IPS-15b (cell line): Measurements from ENCODE around the gene OSBPL9.

ENCODE experiments used
- H3K27me3 ChIP-seq: one replicate; pipeline ENCODE4 v1.6.1; 2013; ENCODE audit warnings: low read length; ENCODE audit not compliant: control insufficient read depth, insufficient read depth
- H3K36me3 ChIP-seq: one replicate; pipeline ENCODE4 v1.6.1; 2013; ENCODE audit warnings: low read length; ENCODE audit not compliant: control insufficient read depth, insufficient read depth
- H3K4me1 ChIP-seq: one replicate; pipeline ENCODE4 v1.6.1; 2013; ENCODE audit warnings: mild to moderate bottlenecking, low read length; ENCODE audit not compliant: control insufficient read depth, insufficient read depth
- H3K4me3 ChIP-seq: one replicate; pipeline ENCODE4 v1.5.1; 2013; ENCODE audit warnings: low read depth, low read length
- H3K9ac ChIP-seq: one replicate; pipeline ENCODE4 v1.6.1; 2013; ENCODE audit warnings: low read depth, mild to moderate bottlenecking, low read length
- H3K9me3 ChIP-seq: one replicate; pipeline ENCODE4 v1.6.1; 2013; ENCODE audit warnings: mild to moderate bottlenecking, low read length; ENCODE audit not compliant: control insufficient read depth, insufficient read depth

The OSBPL9 gene

DNA sequence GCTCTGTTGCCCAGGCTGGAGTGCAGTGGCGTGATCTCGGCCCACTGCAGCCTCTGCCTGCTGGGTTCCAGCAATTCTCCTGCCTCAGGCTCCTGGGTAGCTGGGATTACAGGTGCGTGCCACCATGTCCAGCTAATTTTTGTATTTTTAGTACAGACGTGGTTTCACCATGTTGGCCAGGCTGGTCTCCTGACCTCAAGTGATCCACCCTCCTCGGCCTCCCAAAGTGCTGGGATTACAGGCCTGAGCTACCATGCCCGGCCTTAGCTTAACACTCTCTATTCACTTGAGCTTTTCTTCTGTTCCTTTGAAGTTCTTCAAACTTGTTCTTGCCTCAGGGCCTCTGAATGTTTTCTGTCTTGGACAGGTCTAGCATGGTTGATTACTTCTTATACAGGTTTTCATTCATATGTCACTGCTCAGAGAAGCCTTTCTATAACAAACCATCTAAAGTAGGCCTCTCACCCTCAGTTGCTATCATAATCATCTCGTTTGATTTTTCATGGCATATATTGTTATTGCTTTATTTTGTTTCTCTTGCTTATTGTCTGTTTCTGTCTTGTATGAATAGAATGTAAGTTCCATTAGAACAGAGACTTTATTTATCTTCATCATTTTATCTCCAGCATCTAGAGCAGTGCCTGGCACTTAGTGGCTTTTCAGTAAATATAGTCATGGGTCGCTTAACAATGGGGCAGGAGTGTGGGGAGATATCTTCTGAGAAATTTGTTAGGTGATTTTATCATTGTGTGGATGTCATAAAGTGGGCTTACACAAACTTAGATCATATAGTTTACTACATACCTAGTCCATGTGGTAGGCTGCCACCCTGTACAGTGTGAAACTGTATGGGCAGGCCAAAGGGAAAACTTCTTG lies 12.1 kb downstream of the OSBPL9 start:
- Histone ChIP-seq H3K9me3 (no peaks in the 10 kb centered on the region), H3K27me3 (no peaks in the 10 kb centered on the region), H3K4me1 (no peaks in the 10 kb centered on the region), H3K4me3 (no peak overlapping the region), H3K36me3 (no peaks in the 10 kb centered on the region), H3K9ac (no peak overlapping the region)

DNA sequence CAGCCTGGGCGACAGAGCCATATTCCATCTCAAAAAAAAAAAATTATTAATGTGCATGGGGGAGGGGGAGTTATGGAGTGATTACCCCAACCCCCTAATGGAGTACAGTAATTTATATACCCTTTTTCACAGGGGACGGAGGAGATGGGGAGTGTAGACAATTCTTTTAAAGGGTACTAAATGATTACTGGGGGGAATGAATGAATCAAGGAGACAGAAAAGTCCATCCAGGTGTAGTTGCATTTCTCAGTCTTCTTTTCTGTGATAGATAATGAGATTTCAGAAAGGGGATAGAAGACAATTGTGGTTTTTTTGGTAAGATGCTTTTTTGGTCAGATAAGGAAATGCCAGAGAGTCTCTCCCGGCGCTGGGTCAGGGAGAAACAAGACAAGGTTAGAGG lies 13.0 kb downstream of the OSBPL9 start:
- H3K4me1 ChIP-seq, result no peaks in the 10 kb centered on the region
- H3K27me3 ChIP-seq, result no peaks in the 10 kb centered on the region
- H3K9me3 ChIP-seq, result no peaks in the 10 kb centered on the region
- no peak overlapping the region for H3K9ac ChIP-seq
- no peak overlapping the region for H3K4me3 ChIP-seq
- no peaks in the 10 kb centered on the region for H3K36me3 ChIP-seq

DNA sequence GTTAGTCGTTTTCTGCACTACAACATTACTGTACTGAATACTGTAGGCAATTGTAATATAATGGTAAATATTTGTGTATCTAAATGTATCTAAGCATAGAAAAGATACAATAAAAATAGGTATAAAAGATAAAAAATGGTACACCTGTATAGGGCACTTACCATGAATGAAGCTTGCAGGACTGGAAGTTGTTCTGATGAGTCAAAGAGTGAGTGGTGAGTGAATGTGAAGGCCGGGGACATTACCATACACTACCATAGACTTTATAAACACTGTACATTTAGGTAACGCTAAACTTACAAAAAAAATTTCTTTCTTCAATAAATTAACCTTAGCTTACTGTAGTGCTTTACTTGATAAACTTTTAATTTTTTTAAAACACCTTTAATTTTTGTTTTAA lies 13.5 kb downstream of the OSBPL9 start:
- H3K9me3 ChIP-seq, result no peaks in the 10 kb centered on the region
- no peaks in the 10 kb centered on the region for H3K36me3 ChIP-seq
- no peak overlapping the region for H3K9ac ChIP-seq
- H3K27me3 ChIP-seq, result no peaks in the 10 kb centered on the region
- H3K4me3 ChIP-seq, result no peak overlapping the region
- H3K4me1 ChIP-seq, result no peaks in the 10 kb centered on the region

DNA sequence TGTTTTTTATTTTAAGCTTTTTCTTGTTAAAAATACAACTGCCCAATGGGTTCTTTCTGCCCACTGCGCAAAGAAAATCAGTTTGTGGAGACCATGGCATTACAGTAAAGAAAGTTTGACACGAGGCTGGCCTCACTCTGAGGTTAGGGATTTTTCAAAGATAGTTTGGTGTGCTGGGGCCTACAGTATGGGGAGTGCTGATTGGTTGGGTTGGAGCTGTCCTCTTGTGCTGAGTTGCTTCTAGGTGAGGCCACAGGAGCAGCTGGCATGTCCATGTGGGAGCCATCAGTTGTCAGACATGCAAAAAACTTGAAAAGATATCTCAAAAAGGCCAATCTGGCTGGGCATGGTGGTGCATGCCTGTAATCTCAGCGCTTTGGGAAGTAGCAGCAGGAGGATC lies 14.0 kb downstream of the OSBPL9 start:
- H3K9ac ChIP-seq, result no peak overlapping the region

DNA sequence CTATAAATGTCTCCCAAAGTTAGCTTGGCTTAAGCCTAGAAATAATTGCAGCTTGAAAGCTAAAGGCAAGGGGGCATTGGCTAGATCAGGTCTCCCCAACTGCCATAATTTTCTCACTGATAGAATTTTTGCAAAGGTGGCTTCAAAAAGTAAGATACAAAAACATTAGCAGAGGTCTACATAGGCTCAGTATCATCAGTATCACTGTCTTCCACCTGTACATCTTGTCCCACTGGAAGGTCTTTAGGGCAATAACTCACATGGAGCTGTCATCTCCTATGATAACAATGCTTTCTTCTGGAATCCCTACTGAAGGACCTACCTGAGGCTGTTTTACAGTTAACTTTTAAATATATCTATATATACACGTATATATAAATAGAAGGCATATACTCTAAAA lies 14.9 kb downstream of the OSBPL9 start:
- H3K4me3 ChIP-seq, result no peak overlapping the region
- no peaks in the 10 kb centered on the region for H3K9me3 ChIP-seq
- H3K36me3 ChIP-seq, result no peaks in the 10 kb centered on the region
- H3K9ac ChIP-seq, result no peak overlapping the region
- H3K27me3 ChIP-seq, result no peaks in the 10 kb centered on the region
- H3K4me1 ChIP-seq, result no peaks in the 10 kb centered on the region

More for the DNA sequence above, 14.0 kb downstream of the OSBPL9 start:
- no peaks in the 10 kb centered on the region for H3K27me3 ChIP-seq
- no peak overlapping the region for H3K4me3 ChIP-seq
- no peaks in the 10 kb centered on the region for H3K9me3 ChIP-seq
- H3K4me1 ChIP-seq, result no peaks in the 10 kb centered on the region
- no peaks in the 10 kb centered on the region for H3K36me3 ChIP-seq

DNA sequence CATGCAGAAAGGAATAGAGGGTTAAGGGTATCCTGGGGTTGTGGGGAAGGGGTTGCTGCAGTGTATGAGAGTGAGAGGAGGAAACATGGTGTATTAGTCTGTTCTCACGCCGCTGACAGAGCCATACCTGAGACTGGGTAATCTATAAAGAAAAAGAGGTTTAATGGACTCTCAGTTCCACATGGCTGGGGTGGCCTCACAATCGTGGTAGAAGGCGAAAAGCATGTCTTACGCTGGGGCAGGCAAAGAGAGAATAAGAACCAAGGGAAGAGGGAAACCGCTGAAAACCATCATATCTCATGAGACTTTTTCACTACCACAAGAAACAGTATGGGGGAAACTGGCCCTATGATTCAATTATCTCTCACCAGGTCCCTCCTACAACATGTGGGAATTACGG lies 17.7 kb downstream of the OSBPL9 start:
- Histone ChIP-seq H3K4me1 (no peaks in the 10 kb centered on the region), H3K9ac (no peak overlapping the region), H3K27me3 (no peaks in the 10 kb centered on the region), H3K9me3 (no peaks in the 10 kb centered on the region), H3K36me3 (no peaks in the 10 kb centered on the region), H3K4me3 (no peak overlapping the region)

DNA sequence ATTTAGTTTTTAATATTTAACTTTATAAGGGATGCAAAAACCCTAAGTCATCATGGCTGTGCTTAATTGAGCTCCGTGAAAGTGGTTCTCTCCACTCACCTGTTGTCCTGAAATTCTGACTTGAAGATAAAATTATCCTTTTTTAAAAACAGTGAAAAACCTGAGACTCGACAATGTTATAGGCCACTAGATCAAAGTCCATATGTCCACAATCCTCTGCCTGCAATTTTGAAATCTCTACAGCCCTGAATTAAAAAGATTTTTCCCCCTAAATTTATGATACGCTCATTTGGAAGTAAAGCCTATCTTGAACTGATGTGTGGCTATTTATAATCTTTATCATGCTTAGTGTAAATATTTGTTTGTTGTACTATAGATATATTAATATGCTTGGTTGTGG lies 18.7 kb downstream of the OSBPL9 start:
- H3K4me1 ChIP-seq, result no peaks in the 10 kb centered on the region

DNA sequence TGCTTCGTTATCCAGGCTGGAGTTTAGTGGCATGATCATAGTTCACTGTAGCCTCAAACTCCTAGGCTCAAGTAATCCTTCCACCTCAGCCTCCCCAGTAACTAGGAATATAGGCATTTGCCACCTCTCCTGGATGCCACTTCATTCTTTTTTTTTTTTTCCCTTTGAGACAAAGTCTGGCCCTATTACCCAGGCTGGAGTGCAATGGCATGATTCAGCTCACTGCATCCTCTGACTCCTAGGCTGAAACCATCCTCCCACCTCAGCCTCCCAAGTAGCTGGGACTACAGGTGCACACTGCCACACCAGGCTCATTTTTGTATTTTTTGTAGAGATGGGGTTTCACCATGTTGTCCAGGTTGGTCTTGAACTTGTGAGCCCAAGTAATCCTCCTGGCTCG lies 19.3 kb downstream of the OSBPL9 start:
- Histone ChIP-seq H3K9ac (no peak overlapping the region), H3K4me3 (no peak overlapping the region), H3K36me3 (no peaks in the 10 kb centered on the region), H3K9me3 (no peaks in the 10 kb centered on the region), H3K4me1 (no peaks in the 10 kb centered on the region), H3K27me3 (no peaks in the 10 kb centered on the region)

More for the DNA sequence above, 18.7 kb downstream of the OSBPL9 start:
- no peaks in the 10 kb centered on the region for H3K36me3 ChIP-seq
- no peaks in the 10 kb centered on the region for H3K9me3 ChIP-seq
- no peak overlapping the region for H3K4me3 ChIP-seq
- H3K9ac ChIP-seq, result no peak overlapping the region
- no peaks in the 10 kb centered on the region for H3K27me3 ChIP-seq

DNA sequence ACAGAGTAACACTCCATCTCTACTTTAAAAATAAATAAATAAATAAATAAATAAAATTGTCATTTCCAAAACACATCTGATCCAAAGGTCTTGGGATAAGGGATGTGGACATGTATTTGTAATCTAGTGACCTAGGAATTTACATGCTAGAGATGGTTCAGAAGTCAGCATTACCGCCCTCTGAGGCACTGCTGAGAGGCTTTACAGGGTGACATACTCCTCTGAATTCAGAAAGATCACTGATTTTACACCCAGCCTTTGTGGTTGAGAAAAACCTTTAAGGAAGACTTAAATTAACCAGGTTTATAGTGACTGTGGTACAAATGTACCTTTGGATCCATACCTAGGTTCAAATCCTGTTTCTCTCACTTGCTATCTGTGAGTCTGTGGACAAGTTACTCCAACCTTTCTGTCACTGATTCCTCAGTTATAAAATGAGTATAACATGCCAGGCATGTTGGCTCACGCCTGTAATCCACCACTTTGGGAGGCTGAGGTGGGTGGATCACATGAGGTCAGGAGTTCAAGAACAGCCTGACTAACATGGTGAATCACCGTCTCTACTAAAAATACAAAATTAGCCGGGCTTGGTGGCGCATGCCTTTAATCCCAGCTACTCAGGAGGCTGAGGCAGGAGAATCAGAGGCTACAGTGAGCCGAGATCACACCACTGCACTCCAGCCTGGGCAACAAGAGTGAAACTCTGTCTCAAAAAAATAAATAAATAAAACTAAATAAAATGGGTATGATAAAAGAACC lies 20.1 kb downstream of the OSBPL9 start:
- Histone ChIP-seq H3K4me1 (no peaks in the 10 kb centered on the region), H3K9ac (no peak overlapping the region), H3K9me3 (no peaks in the 10 kb centered on the region), H3K36me3 (no peaks in the 10 kb centered on the region), H3K4me3 (no peak overlapping the region), H3K27me3 (no peaks in the 10 kb centered on the region)

DNA sequence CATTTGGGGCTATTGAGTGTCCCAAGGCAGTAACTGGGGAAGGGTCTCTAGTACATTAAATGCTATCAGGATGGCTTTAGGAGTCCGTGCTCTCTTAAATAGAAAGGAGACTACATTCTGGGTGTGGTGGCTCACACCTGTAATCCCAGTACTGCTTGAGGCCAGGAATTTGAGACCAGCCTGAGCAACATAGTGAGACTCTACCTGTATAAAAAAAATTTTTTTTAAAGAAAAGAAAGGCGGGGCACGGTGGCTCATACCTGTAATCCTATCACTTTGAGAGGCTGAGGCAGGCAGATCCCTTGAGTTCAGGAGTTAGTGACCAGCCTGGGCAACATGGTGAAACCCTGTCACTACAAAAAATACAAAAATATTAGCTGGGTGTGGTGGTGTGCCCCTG lies 21.5 kb downstream of the OSBPL9 start:
- Histone ChIP-seq H3K4me1 (no peaks in the 10 kb centered on the region), H3K27me3 (no peaks in the 10 kb centered on the region), H3K9me3 (no peaks in the 10 kb centered on the region), H3K9ac (no peak overlapping the region), H3K4me3 (no peak overlapping the region), H3K36me3 (no peaks in the 10 kb centered on the region)

DNA sequence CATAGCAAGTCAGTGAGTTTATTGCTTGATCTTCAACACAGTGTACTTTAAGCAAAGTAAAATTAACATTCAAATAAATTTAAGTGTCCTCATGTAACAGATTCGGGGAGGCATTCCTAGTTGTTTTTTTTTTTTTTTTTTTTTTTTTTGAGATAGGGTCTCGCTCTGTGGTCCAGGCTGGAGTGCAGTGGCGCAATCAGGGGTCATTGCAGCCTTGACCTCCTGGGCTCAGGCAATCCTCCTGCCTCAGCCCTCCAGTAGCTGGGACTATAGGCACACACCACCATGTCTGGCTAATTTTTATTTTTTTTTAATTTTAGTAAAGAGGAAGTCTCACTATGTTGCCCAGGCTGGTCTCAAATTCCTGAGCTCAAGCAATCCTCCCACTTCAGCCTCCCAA lies 22.8 kb downstream of the OSBPL9 start:
- no peaks in the 10 kb centered on the region for H3K4me1 ChIP-seq

DNA sequence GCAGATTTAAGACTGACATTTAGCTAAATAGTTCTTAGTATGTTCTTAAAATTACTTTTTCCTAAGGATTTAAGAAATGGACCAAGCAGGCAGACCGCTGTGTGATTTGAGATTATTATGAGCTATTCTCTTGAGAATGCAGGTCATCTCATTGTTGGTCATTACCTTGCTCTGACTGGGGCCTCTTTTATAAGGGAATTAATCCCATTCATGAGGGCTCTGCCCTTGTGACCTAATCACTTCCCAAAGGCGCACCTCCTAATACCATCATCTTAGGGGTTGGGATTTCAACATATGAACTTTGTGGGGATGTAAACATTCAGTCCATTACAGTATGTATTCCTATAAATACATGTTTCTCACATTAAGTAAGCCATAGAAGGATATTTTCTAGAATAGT lies 24.2 kb downstream of the OSBPL9 start:
- no peaks in the 10 kb centered on the region for H3K27me3 ChIP-seq
- no peak overlapping the region for H3K4me3 ChIP-seq
- no peaks in the 10 kb centered on the region for H3K9me3 ChIP-seq
- H3K9ac ChIP-seq, result no peak overlapping the region
- no peaks in the 10 kb centered on the region for H3K4me1 ChIP-seq
- H3K36me3 ChIP-seq, result no peaks in the 10 kb centered on the region

More for the DNA sequence above, 22.8 kb downstream of the OSBPL9 start:
- Histone ChIP-seq H3K4me3 (no peak overlapping the region), H3K27me3 (no peaks in the 10 kb centered on the region), H3K9ac (no peak overlapping the region), H3K9me3 (no peaks in the 10 kb centered on the region), H3K36me3 (no peaks in the 10 kb centered on the region)
